IMR-90 (cell line): ENCODE data around the gene ORAI1. TPM values are rescaled to one million over a fixed set of nuclear protein-coding genes. Genes with fewer than 3 reads are reported as not detected.

Source experiments
- ATAC-seq: fragments of 200-7000 bp; cut with Tn5 transposase; 2 replicates; pipeline ENCODE4 v1.9.1; 2020; ENCODE audit warnings: low read depth, mild to moderate bottlenecking, moderate library complexity
- BruUV-seq: library from RNA; stranded (reverse); fragments of 400-500 nt; replicated peaks from 2 replicates; lab custom pipeline; 2021; lab: Mats Ljungman, UMichigan
- CTCF ChIA-PET: fragments of 300-600 bp; formaldehyde crosslinking; extraction: SDS; loops from one replicate; lab custom pipeline; 2021; ENCODE audit warnings: antibody characterized with exemption; lab: Yijun Ruan, JAX
- POLR2A ChIA-PET: fragments of 300-600 bp; sonication (Branson Sonifier 250); formaldehyde crosslinking; loops from one replicate; lab custom pipeline; 2022; ENCODE audit warnings: antibody characterized with exemption; ENCODE audit not compliant: unreplicated experiment; lab: Charles Lee
- DNase-seq: peaks from one replicate; pipeline ENCODE4 v3.0.0; 2013
- H2AFZ ChIP-seq: replicated peaks from 2 replicates; pipeline ENCODE3; 2013; ENCODE audit warnings: low read length, mild to moderate bottlenecking; ENCODE audit not compliant: poor library complexity
- H2AK5ac ChIP-seq: 2 replicates; pipeline ENCODE4 v1.6.1; 2013; ENCODE audit warnings: low read depth, low read length, inconsistent platforms
- H2AK9ac ChIP-seq: replicated peaks from 2 replicates; pipeline ENCODE3; 2013; ENCODE audit warnings: mild to moderate bottlenecking, low read depth, low read length, moderate library complexity; ENCODE audit not compliant: poor library complexity
- H2BK120ac ChIP-seq: 2 replicates; pipeline ENCODE4 v1.6.1; 2013; ENCODE audit warnings: low read depth, low read length, inconsistent platforms
- H2BK15ac ChIP-seq: 3 replicates; pipeline ENCODE4 v1.6.1; 2013; ENCODE audit warnings: low read depth, low read length, inconsistent platforms
- H2BK20ac ChIP-seq: 2 replicates; pipeline ENCODE4 v1.6.1; 2013; ENCODE audit warnings: low read depth, mild to moderate bottlenecking, inconsistent platforms, low read length, moderate library complexity
- H2BK5ac ChIP-seq: 2 replicates; pipeline ENCODE4 v1.6.1; 2013; ENCODE audit warnings: mild to moderate bottlenecking, low read depth, low read length, inconsistent platforms; ENCODE audit not compliant: poor library complexity, severe bottlenecking
- H3K14ac ChIP-seq: replicated peaks from 2 replicates; pipeline ENCODE4 v1.6.1; 2013; ENCODE audit warnings: low read depth, low read length, inconsistent platforms
- H3K18ac ChIP-seq: 2 replicates; pipeline ENCODE4 v1.6.1; 2013; ENCODE audit warnings: low read depth, low read length, control low read depth
- H3K23ac ChIP-seq: 2 replicates; pipeline ENCODE4 v1.6.1; 2013; ENCODE audit warnings: low read depth, low read length, inconsistent platforms
- H3K27ac ChIP-seq: 2 replicates; pipeline ENCODE4 v1.5.1; 2013; ENCODE audit warnings: mild to moderate bottlenecking, control low read depth, low read length; ENCODE audit not compliant: insufficient read depth
- H3K27me3 ChIP-seq: 2 replicates; pipeline ENCODE4 v1.6.1; 2013; ENCODE audit warnings: low read length; ENCODE audit not compliant: control insufficient read depth, insufficient read depth
- H3K36me3 ChIP-seq: 2 replicates; pipeline ENCODE4 v1.6.1; 2013; ENCODE audit warnings: low read length, mixed read lengths; ENCODE audit not compliant: control insufficient read depth, insufficient read depth
- H3K4ac ChIP-seq: 2 replicates; pipeline ENCODE4 v1.6.1; 2013; ENCODE audit warnings: low read depth, low read length, inconsistent platforms
- H3K4me1 ChIP-seq: 2 replicates; pipeline ENCODE4 v1.6.1; 2013; ENCODE audit warnings: low read length, mixed read lengths; ENCODE audit not compliant: control insufficient read depth, insufficient read depth
- H3K4me2 ChIP-seq: 2 replicates; pipeline ENCODE4 v1.6.1; 2013; ENCODE audit warnings: low read depth, mild to moderate bottlenecking, control low read depth, low read length, moderate library complexity
- H3K4me3 ChIP-seq: 2 replicates; pipeline ENCODE4 v1.5.1; 2013; ENCODE audit warnings: low read depth, mild to moderate bottlenecking, control low read depth, low read length, moderate library complexity; ENCODE audit not compliant: insufficient read depth
- H3K56ac ChIP-seq: 2 replicates; pipeline ENCODE4 v1.6.1; 2013; ENCODE audit warnings: low read length, inconsistent platforms; ENCODE audit not compliant: insufficient read depth; ENCODE audit errors: extremely low read depth
- H3K79me1 ChIP-seq, 2 experiments: 2 replicates each; pipeline ENCODE4 v1.6.1; 2013; ENCODE audit warnings: low read length in 2 of 2, inconsistent platforms in 1 of 2, low read depth in 1 of 2
- H3K9ac ChIP-seq: 2 replicates; pipeline ENCODE4 v1.6.1; 2013; ENCODE audit warnings: low read depth, low read length, control low read depth
- H3K9me1 ChIP-seq: 2 replicates; pipeline ENCODE4 v1.6.1; 2013; ENCODE audit warnings: low read length, inconsistent platforms; ENCODE audit not compliant: insufficient read depth
- H3K9me3 ChIP-seq: 2 replicates; pipeline ENCODE4 v1.6.1; 2013; ENCODE audit warnings: low read length; ENCODE audit not compliant: control insufficient read depth, insufficient read depth
- H4K20me1 ChIP-seq: 2 replicates; pipeline ENCODE4 v1.6.1; 2013; ENCODE audit warnings: low read length, inconsistent platforms; ENCODE audit not compliant: insufficient read depth
- H4K5ac ChIP-seq: 2 replicates; pipeline ENCODE4 v1.6.1; 2013; ENCODE audit warnings: mild to moderate bottlenecking, low read depth, low read length, control low read depth
- H4K8ac ChIP-seq, 2 experiments: 2 replicates each; pipeline ENCODE4 v1.6.1; 2013; ENCODE audit warnings: low read depth in 2 of 2, low read length in 2 of 2, control low read depth in 1 of 2, inconsistent platforms in 1 of 2
- H4K91ac ChIP-seq: 2 replicates; pipeline ENCODE4 v1.6.1; 2013; ENCODE audit warnings: low read depth, low read length, inconsistent platforms; ENCODE audit not compliant: insufficient read depth
- BHLHE40 ChIP-seq: fragments of 150-350 bp; IDR thresholded peaks from 2 replicates; pipeline ENCODE4 v1.6.1; 2016; ENCODE audit warnings: mild to moderate bottlenecking, low read depth, low read length
- CHD1 ChIP-seq: IDR thresholded peaks from 2 replicates; pipeline ENCODE4 v1.6.1; 2012; ENCODE audit warnings: low read depth, low read length, improper control_type of control experiment
- FOS ChIP-seq: fragments of 150-350 bp; IDR thresholded peaks from 2 replicates; pipeline ENCODE4 v1.6.1; 2016; ENCODE audit warnings: low read depth, low read length
- MAZ ChIP-seq: IDR thresholded peaks from 2 replicates; pipeline ENCODE4 v1.6.1; 2012; ENCODE audit warnings: low read depth, mild to moderate bottlenecking, low read length, improper control_type of control experiment, moderate library complexity, borderline replicate concordance
- MXI1 ChIP-seq: IDR thresholded peaks from 2 replicates; pipeline ENCODE4 v1.6.1; 2012; ENCODE audit warnings: low read depth, mild to moderate bottlenecking, low read length, moderate library complexity, borderline replicate concordance
- NFE2L2 ChIP-seq: fragments of 150-350 bp; IDR thresholded peaks from 2 replicates; pipeline ENCODE4 v1.6.1; 2016; ENCODE audit warnings: low read depth, mild to moderate bottlenecking, low read length
- POLR2A ChIP-seq: IDR thresholded peaks from 2 replicates; pipeline ENCODE4 v1.6.1; 2012; ENCODE audit warnings: mild to moderate bottlenecking, low read depth, low read length
- RAD21 ChIP-seq: IDR thresholded peaks from 2 replicates; pipeline ENCODE4 v1.6.1; 2012; ENCODE audit warnings: low read length, improper control_type of control experiment
- RCOR1 ChIP-seq: IDR thresholded peaks from 2 replicates; pipeline ENCODE4 v1.6.1; 2012; ENCODE audit warnings: mild to moderate bottlenecking, low read length, improper control_type of control experiment; ENCODE audit not compliant: insufficient replicate concordance
- RFX5 ChIP-seq: IDR thresholded peaks from 2 replicates; pipeline ENCODE4 v1.8.0; 2012; ENCODE audit warnings: low read depth, mild to moderate bottlenecking, low read length, moderate library complexity
- SMC3 ChIP-seq: fragments of 150-350 bp; IDR thresholded peaks from 2 replicates; pipeline ENCODE4 v1.6.1; 2016; ENCODE audit warnings: low read depth, mild to moderate bottlenecking, antibody characterized with exemption, low read length, moderate library complexity
- WGBS, 2 experiments: methylation state at CpG; one replicate each; pipeline versions ENCODE4 v1.1.5 to v1.1.7; 2013; ENCODE audit warnings: missing lambda C conversion rate in 2 of 2; ENCODE audit not compliant: insufficient read length in 1 of 2; ENCODE audit errors: extremely low coverage in 2 of 2; 5-methylcytosine and 5-hydroxymethylcytosine counted together
- dilution Hi-C: fragments of 300-500 bp; cut with HindIII; formaldehyde crosslinking; loops from one replicate; pipeline ENCODE4 v1.14.3; 2018; ENCODE audit warnings: low sequenced_read_pairs; ENCODE audit not compliant: unreplicated experiment
- in situ Hi-C: fragments of 300-500 bp; cut with MboI; formaldehyde crosslinking; loops from 3 replicates; pipeline ENCODE4 v1.14.3; 2019; ENCODE audit warnings: low sequenced_read_pairs, inconsistent platforms, mixed read lengths
- intact Hi-C: fragments of 100-400 bp; cut with micrococcal nuclease; formaldehyde crosslinking; loops from 2 replicates; pipeline ENCODE4 v1.10.0; 2022
- polyA plus RNA-seq, 3 experiments: library from polyadenylated mRNA; depleted of rRNA; stranded (reverse); fragments of >200 nt; gene quantifications; 2 replicates each; pipeline ENCODE4 v1.2.3, GENCODE V29; 2012; ENCODE audit warnings: low replicate concordance in 1 of 3
- total RNA-seq: library from RNA; depleted of rRNA; stranded (reverse); fragments of >200 nt; gene quantifications from 2 replicates; pipeline ENCODE4 v1.2.3, GENCODE V29; 2012

ORAI1 gene
- total and polyA plus RNA-seq, 2 of the 4 experiments (the other 2 are of a cell fraction): 3.9 to 22.7 TPM

DNA sequence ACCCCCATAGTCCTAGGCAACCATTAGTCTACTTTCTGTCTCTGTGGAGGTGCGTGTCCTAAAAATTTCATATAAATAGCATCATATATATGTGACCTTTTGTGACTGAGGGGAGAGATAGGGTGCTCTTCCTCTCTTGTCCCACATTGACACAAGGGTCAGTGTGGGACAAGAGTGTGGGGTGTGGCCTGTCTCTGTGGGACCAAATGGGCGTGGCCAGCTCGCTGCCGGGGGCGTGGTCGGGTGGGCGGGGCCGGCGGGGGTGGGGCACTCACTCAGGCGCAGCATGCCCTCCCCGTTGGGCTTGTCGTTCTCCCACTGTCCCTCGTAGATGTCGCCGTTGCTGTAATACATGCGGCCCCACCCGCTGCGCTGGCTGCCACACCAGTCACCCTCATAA lies 27.7 kb downstream of the ORAI1 start:
- intact Hi-C loops: no loop called here
- WGBS, 2 experiments: no CpG with 5 or more reads among the region's 18 CpGs
- dilution Hi-C loops: no loop called here
- TF ChIP-seq BHLHE40 (no peak), POLR2A (no peak), FOS (no peak), CHD1 (no peak), RFX5 (no peak), RCOR1 (no peak), RAD21 (no peak), NFE2L2 (no peak), MXI1 (no peak), SMC3 (no peak), MAZ (no peak)
- Histone ChIP-seq H4K91ac (no peak overlapping the region), H4K5ac (no peak overlapping the region), H3K18ac (no peak overlapping the region), H2BK15ac (no peak overlapping the region), H3K9me1 (no peaks in the 10 kb centered on the region), H3K56ac (no peak overlapping the region), H3K23ac (no peak overlapping the region), H3K27me3 (no peaks in the 10 kb centered on the region), H4K8ac (no peak overlapping the region), H3K9ac (no peak overlapping the region), H3K4me2 (no peak overlapping the region), H2AK9ac (no peak overlapping the region), H2BK120ac (no peak overlapping the region), H3K9me3 (no peaks in the 10 kb centered on the region), H3K79me1 (no peaks in the 10 kb centered on the region), H3K36me3 (no peaks in the 10 kb centered on the region), H3K14ac (no peak overlapping the region), H2BK5ac (no peak overlapping the region), H3K27ac (no peak overlapping the region), H2AFZ (no peak overlapping the region), H2BK20ac (no peak overlapping the region), H4K20me1 (no peaks in the 10 kb centered on the region), H3K4me1 (no peaks in the 10 kb centered on the region; the same call in 1 of the 2 replicates), H3K4ac (no peak overlapping the region), H2AK5ac (no peak overlapping the region), H3K4me3 (no peak overlapping the region)
- in situ Hi-C loops: no loop called here
- ChIA-PET POLR2A (no interaction called here), CTCF (no interaction called here)
- ATAC-seq: no peak
- no peak for DNase-seq
- no TSS peak for BruUV-seq
